Smooth muscle cell of the brain vasculature (primary cell): Measurements from ENCODE around the gene ECI1.
"Not testable (repeated sequence)": the region's sequence is repeated elsewhere in the genome, so short reads cannot be mapped to it uniquely, and the experiment has no call there.

Source experiments
- DNase-seq: peaks from one replicate; pipeline ENCODE4 v3.0.0-alpha.2; 2012; ENCODE audit warnings: low read depth, low spot score

The ECI1 gene

DNA sequence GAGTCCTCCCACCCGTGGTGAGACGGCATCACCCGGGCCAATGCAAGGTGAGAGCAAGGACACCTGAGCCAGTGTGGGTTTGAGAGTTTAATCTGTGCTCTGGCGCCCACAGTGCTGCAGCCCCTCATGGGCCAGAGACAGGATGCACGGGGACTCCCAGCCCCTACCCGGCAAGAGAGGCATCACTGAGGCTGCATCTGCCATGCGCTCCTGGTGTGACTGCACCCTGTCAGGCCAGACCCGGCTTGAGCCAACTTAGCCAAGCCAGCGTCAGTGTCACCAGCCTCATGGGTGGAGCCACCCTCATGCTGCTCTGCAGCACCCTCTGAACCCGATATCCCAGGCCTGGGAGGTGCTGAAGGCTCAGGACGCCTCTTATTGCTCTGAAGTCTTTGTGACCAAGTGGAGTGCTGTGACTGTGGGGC is 39.5 kb downstream of the ECI1 start:
- DNase-seq, result no peak

DNA sequence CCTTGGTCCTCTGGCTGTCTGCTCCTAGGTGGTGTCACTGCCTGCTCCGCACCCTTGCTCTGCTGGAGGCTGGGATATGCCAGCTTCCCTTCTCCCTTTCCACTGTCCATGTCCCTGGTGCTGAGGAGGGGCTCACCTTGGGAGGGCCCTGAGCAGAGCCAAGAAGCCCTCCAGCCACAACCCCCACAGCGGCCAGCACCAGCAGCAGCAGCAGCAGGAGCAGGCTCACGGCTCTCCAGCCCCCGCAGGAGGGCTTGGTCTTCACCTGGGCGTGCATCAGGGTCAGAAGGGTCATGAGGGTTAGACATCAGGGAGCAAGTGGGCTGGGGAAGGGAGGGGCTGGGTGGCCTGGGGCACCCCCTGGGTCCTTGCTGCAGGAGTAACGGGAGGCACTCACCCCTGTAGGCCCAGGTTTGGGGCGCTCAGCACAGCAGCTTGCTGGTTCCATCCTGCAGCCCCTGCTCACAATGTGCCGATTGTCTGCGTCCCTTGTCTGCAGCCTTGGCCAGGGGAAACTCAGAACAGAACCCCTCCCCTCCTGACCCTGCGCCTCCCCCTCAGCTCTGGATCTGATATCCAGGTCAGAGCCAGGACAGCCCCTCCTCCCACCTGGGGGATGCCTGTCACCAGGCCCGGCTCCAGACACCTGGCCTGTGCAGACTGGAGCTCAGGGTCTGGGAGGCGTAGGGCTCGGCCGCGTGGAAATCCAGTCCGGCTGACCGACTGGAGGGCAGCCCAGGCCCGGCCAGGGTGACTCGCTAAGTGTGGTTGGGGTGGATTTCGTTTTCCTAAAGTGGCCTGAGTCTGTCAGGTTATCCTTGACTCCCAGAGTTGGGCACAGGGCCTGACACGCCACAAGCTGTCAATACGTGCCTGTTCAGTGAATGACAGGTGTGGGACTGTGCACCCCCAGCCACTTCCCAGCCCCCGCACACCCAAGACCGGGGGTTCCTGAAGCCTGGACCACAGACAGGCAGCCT is 40.7 kb downstream of the ECI1 start, which contains the start of gene BRICD5:
BRICD5 (minus strand) TSS at position 478 of the 980 bp plus-strand sequence; CDS start at position 448, 30 bp downstream.
- no peak for DNase-seq

DNA sequence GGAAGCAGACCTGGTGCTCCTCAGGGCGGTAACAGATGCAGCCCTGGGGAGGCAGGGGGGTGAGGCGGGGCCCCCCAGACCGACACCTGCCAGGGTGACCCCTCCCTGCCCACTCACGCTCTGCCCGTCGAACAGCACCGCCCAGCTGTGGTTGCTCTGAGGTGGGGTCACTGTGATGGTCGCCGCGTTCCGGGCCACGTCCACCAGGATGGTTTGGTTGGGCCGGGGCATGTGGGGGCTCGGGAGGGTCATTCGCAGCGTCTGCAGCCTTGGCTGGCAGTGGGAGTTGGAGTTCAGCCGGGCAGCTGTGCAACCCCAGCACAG is 41.4 kb downstream of the ECI1 start:
- DNase-seq, result no peak

DNA sequence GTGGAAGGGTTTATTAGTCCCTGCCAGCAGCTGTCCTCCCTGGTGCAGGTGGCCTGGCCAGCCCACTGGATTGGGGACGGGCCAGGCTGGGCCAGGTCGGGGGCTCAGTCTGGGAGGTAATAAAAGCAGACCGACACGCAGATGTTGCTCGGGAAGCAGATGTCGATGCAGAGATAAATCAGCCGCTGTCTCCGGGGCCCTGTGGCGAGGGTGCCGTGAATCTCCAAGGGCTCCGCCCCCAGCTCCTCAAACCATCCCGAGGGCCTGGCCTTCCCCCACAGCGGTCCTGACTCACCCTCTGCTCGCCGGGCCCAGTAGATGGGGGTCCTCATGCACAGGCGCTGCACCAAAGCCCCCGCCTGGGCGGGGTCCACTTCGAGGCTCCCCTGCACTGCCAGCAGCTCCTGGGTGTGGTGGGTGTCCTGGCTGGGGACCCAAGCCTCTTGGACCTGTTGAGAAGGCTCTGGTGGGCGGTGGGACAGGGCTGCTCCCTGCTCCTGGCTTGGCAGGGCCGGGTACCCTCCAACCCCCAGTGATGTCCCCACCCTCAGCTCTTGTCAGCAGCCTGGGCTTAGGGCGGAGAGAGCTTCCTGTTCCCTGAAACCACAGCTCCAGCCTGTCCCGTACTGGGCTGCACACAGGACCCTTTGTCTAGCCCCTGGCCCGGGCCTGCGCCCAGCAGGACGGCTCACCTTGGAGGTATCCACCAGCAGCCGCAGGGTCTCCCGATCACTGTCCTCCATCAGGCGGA is 42.0 kb downstream of the ECI1 start:
- DNase-seq, result no peak

DNA sequence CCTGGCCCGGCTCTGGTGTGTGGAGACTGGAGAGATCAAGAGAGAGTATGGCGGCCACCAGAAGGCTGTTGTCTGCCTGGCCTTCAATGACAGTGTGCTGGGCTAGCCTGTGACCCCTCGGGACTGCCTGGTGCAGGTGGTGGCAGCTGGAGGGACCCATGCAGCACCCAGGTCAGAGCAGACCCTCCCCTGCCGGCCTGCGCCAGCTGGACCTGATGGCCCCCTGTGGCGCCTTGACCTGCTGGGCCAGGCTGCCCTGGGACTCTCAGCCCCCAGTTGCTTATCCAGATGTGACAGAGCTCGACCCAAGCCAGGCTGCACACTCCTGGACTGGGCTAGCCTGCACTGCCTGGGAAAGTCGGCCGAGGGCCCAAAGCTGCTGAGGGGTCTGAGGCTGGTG is 42.6 kb downstream of the ECI1 start:
- DNase-seq, result no peak

DNA sequence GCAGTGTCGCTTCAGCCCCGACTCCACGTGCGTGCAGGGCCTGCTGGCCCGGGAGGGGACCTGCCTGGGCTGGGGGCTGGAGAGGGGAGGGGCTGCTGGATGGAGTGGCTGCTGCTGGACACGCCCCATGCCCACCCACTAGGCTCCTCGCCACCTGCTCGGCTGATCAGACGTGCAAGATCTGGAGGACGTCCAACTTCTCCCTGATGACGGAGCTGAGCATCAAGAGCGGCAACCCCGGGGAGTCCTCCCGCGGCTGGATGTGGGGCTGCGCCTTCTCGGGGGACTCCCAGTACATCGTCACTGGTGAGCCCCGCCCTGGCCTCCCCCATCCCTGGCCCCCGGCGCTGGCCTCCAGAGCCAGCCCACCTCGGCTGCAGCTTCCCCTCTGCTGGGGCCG is 43.1 kb downstream of the ECI1 start:
- DNase-seq, result no peak

DNA sequence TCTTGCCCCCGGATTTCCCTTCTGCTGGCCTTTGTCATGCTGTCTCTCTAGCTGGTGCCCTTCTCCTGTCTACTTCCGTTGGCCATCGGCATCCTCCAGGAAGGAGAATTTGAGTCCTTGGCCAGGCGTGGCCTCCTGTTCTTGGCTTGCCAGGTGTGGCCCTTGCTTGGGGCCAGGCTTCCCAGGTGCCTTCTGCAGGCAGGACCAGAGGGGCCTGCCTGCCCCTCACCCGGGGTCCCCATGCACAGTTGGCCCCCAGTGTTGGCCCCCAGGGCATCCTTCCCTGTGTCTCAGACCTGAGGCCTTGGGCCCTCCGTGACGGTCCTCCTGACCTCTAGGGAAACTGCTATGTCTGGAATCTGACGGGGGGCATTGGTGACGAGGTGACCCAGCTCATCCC is 43.5 kb downstream of the ECI1 start:
- no peak for DNase-seq

DNA sequence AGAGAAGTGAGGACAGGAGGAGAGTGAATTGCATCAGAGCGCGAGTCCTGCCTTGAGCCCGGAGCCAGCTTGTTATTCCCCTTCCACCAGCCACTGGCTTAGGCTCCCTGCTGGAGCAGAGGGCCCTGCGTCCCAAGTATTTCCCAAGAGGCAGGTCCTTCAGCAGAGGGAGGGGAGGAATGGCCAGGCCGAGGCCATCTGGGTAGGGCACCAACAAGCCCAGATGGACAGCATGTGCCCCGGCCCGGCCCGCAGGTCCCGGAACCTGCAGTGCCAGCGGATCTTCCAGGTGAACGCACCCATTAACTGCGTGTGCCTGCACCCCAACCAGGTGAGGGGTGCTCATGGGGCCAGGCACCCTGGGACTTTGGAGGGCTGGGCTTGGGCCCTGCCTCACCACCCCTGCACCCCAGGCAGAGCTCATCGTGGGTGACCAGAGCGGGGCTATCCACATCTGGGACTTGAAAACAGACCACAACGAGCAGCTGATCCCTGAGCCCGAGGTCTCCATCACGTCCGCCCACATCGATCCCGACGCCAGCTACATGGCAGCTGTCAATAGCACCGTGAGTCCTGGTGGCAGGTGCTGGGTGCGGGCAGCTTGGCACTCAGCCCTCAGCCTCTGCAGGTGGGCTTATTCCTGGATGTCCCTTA is 44.5 kb downstream of the ECI1 start:
- DNase-seq, result no peak

DNA sequence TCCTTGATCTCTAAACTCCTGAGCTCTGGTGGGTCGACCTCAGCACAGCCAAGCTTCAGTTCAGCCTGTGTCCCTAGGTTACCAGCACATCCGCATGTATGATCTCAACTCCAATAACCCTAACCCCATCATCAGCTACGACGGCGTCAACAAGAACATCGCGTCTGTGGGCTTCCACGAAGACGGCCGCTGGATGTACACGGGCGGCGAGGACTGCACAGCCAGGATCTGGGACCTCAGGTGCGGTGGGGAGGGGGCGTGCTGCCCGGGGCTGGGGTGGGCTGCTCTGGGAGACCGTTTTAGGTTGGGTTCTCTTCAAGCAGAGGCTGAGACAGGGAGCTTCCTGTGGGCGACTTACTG is 45.0 kb downstream of the ECI1 start:
- DNase-seq, result no peak

DNA sequence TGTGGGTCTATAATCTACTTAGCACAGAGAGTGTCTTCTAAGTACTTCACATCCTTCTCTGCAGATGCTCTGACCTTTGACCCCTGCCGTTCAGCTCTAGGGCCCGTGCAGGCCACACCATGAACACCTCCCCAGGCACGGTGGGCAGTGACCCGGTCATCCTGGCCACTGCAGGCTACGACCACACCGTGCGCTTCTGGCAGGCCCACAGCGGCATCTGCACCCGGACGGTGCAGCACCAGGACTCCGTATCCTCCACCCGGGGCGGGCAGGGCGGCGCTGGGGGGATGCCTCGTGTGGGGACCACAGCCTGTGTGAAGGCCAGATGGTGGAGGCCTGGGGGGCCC is 45.4 kb downstream of the ECI1 start:
- no peak for DNase-seq

DNA sequence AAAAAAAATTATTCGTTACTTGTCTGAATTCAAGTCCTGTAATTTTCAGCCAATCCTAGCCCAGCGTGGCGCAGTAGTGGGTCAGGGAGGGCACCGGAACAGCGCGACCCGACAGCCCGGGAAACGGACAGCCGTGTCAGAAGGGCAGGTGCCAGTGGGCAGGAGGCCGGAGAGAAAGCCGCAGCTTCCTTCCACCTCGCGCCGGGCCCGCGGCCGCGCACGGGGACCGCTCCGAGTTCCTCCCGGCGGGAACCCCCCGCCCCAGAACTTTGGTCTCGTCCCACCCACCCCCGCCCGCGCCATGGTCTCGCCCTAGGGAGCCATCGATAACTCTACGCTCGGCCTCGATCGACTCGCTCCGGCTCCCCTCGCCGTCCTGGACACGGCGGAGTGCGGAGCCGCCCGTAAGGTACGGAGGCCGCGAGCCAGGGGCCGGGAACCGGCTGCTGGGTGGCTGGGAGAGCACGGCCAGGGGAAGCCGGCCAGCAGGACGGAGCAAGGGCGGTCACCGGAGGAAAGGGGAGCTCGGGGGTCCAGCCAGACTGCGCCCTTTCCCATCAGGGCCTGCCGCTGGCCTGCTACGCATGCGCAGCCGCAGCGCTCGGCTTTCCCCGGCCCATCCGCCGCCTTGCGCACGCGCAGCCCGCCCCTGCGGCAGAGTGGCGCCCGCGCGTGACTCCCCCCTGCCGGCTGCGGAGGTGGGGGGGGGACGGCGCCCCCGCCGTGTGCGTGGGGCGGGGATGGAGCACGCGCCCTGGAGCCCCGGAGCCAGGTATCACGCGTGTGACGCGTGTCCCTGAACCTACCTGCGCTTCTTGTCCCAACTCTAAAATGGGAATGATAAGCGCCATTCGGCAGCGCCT is 46.1 kb downstream of the ECI1 start, which contains the start of gene MLST8:
MLST8 (plus strand) TSS at position 351 of the 863 bp plus-strand sequence. CDS start 632 bp downstream, outside the sequence.
- peak; percentile 72 for DNase-seq

DNA sequence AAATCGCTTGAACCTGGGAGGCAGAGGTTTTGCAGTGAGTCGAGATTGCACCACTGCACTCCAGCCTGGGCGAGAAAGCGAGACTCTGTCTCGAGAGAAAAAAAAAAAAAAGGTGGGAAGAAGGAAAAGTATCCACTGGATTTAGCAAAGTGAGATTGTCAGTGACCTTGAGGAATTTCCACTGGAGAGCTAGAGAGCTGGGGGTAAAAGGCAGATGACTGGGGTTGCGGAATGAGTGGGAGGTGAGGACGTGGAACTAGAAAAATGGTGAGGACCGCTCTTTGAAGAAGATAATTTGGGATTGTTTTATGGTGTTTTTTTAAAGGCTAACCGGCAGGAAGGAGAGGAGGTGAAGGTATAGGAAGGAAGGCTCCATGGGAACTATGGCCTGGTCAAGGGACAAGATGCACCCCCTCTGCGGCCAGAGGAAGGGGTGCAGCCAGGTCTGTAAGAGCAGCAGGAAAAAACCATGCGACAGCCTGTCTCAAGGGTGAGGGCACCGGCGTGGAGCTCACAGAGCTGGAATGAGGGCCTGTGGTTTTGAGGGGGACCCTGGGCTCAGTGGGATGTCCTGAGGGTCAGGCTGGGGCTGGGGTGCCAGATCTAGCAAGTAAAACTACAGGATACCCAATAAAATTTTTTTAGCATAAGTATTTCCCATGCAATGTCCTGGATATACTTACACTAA is 46.8 kb downstream of the ECI1 start:
- no peak for DNase-seq

DNA sequence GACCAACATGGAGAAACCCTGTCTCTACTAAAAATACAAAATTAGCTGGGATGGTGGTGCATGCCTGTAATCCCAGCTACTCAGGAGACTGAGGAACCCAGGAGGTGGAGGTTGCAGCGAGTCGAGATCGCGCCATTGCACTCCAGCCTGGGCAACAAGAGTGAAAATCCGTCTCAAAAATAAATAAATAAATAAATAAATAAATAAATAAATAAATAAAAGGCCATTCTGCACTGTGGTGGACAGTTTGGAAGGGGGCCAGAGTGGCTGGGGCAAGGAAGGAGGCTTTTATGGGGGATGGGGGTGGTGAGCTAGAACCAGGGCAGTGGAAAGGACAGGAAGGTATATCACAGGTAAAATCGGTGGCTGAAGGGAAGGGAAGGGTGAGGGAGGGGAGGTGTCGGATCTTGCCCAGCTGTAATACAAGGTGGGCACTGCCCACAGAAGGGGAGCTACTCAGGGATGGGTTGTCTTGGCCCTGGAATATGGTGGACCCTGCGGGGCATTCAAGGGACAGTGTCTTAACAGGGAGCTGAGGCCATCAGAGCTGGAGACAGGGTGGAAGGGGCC is 48.2 kb downstream of the ECI1 start:
- not testable (repeated sequence) for DNase-seq

DNA sequence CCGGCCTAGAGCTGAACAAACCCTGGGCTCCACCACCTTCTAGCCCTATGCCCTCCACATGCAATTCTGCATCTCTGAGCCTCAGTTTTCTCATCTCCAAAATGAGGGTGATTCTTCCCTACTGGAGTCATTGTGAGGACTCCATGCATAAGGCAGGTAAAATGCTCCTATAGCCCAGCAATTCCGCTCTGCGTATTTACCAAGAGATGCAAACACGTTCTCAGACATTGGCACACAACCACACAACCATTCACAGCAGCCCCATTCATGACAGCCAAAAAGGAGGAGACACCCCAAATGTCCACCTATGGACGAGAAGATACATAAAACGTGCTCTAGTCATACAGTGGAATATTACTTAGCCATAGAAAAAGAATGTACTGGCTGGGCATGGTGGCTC is 51.1 kb downstream of the ECI1 start:
- no peak for DNase-seq

DNA sequence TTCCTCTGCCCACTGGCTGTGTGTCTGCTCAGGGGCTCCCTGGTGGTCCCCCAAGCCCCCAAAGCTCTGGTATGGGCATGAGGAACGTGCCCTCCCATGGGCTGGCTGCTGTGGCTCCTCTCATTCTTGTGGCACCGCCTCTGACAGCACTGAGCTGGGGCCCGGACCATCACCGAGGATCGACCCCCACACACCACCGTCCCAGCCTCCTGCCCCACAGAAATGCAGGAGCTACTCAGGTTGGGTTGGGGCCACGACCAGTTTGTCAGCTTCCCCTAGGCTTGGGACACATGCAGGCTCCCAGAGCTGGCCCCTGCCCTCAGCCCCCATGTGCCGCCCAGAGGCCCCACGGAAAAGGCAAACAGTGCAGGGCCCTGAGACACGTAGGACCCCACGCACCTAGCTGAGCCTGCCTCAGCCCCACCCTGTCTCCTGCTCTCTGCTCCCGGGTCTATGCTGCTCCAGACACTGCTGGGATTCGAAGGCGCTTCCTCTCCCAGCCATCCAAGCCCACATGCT is 51.7 kb downstream of the ECI1 start:
- DNase-seq, result no peak

DNA sequence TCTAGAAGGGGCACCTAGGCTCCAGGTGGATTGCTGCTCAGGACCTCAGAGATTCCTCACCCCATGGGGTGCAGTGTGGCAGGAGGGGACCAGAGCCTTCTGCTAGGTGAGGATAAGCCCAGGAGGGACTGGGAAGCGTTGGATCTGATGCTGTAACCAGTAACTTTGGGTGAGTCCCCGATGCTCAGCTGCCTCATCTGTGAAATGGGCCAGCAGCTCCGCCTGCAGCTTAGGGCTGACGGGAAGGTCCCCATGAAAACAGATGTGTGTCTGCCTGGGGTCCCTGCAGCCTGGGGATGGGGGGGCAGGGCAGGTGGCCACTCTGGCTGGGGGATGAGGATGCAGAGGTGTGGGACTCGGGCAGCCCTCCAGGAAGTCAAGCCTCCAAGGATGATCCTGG is 52.3 kb downstream of the ECI1 start:
- DNase-seq, result no peak

DNA sequence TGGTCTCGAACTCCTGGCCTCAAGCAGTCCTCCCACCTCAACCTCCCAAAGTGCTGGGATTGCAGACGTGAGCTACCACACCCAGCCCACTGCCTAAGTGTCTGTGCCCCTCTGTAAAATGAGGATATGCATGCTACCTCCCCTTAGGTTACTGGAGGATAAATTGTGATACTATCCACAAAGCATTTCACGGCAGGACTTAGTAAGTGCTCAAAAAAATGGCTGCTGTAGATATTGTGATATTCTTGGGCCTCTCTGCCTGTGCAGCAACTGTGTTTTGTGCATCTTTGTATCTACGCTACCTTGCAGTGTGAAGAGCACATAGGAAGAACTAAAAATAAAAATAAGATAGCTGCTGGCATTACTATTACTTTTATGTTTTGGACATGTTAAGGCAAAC is 53.1 kb downstream of the ECI1 start:
- no peak for DNase-seq

DNA sequence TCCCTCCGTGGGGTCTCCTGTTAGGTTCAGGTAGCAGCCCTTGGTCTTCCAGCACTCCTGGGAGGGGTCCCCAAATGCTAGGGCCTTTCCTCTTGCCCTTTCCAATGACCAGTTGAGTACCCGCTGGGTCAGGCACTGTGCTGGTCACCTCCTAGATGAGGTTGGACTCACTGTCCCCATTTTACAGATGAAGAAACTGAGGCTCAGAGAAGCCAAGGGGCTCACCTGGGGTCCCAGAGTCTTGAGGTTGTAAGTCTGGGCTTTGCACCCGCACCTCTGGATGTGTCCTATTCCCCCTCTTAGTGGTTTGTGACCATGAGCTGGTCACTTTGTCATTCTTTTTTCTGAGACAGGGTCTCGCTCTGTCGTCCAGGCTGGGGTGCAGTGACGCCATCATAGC is 53.6 kb downstream of the ECI1 start:
- no peak for DNase-seq

DNA sequence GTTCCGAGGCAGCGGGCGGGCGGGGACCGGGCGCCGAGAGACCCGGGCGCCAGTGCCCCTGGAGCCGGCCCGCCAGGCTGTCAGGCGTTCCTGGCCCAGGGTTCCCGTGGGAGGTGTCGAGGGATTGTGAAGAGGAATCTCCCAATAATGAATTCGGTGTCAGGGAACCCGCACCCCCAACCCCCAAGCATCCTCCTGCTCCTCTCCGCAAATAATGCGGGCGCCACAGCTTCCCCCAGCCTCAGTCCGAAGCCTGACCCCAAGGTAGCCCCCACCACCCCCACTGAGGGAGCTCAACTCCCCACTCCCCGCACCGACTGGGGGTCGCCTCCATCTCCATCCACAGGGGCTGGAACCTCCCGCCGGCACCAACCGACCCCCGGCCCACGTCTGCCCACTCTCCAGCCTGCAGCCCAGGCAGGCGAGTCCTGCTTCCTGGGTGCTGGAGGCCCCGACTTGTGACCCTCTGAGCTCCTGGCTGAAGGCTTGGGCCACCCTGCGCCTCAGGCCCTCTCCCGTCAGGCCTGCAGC is 54.3 kb downstream of the ECI1 start:
- DNase-seq, result no peak
